Measurements from ENCODE around the gene PCLAF. TPM values are rescaled to one million over a fixed set of nuclear protein-coding genes. Genes with fewer than 3 reads are reported as not detected.

Gene PCLAF, protein sequence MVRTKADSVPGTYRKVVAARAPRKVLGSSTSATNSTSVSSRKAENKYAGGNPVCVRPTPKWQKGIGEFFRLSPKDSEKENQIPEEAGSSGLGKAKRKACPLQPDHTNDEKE
- 31.2 and 54.0 TPM in 2 replicates for total RNA-seq

DNA sequence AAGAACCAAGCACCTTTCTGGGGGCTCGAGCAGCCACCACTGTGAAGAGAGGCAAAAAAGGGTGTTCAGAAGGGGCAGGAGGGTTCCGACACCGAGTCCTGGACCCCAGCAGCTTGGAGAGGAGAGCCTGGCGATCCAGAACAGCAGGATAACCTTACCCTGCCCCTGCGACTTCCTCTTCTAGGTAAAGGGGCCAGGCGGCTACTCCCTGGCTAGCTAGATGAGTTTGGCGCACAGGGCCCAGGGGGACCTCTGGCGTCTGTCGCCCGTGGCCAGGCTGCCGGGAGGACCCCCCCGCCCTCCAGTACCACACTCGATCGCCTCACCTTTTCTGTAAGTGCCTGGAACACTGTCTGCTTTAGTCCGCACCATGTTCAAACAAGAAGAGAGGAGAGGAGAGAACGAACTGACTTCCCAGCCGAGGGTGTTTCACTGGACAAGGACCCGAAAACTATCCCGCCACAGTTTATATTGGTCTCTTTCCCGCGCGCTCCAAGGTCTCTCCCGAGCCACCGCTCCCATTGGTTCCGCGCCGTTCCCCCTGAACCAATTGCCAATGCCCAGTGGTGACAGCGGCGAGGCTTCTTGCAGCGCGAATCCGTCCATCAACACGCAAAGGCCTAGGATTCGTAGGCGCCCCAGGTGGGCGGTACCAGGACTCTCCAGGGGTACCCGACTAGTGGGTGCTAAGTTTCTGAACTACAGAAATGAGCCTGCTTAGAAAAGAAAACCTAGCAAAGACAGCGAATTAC lies at the start of gene PCLAF:
Gene PCLAF, minus strand, starts transcription at position 442 of the 752 bp plus-strand sequence. Its CDS starts 70 bp downstream, at position 372.

DNA sequence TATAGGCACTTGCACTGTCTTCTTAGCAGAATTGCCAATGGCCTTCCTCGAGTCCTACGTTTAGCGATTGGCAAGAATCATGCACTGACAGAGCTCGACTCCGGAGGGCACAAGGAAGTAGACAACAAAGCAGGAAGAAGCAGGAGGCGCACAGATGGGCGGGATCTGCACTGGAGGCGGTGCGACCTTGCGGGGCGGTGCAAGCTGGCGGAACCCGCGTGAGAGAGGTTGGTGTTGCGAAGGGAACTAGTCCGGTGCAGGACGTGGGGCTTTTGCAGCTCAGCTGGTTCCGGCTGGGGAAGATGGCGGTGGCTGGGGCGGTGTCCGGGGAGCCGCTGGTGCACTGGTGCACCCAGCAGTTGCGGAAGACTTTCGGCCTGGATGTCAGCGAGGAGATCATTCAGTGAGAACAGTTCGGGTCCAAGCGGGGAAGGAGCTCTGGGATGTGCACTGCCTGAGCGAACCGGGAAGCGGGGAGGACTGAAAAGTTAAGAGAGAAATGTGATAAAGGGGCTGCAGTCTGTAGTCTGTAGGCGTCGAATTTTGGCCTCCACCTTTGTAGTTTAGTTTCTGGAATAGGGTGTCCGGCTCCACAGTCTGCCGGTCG lies 6.4 kb upstream of the PCLAF start, which contains the start of gene TRIP4:
Gene TRIP4, plus strand, starts transcription at position 275 of the 607 bp plus-strand sequence. Its CDS starts 28 bp downstream, at position 303.

DNA sequence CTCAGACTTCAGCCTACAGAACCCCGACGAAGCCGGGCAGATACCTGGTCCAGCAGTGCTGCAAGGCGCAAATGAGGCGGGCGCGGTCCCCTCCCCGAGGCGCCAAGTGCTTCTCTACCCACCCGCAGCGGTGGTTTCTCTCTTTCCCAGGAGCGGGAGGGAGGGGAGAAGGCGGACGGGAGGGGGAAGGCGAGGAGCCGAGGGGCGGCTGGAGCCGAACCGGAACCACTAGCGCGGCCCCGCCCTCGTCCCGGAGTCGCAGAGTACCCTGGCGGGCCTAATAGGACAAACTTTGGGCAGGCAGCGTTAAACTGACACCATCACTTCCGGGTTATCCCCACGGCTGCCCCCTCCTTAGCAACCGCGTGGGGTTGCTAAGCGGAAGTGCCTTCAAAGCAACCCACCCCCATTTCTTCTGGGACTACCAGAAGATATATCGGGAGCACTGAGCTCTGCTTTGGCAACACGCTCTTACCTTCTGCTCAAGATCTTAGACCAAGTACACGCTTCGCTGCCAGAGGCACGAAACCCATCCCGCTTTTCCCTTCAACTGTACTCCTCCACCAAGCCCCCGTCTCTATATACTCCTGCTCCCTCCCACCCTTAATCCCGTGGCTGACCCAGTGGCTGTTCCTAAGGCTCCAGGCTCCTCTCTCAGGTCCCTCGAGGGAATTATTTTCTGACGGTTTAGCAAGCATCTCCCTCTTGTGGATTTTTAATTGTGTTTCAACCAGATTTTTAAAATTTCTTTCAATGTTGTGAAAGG lies 25.1 kb downstream of the PCLAF start, which contains the start of gene CSNK1G1:
Gene CSNK1G1, minus strand, starts transcription at position 230 of the 766 bp plus-strand sequence. CDS start 55,674 bp downstream, outside the sequence.

Other genes with a start within 250 kb of the PCLAF start
- gene SNX22, start 229.7 kb downstream of the PCLAF start, total RNA-seq: 0.05 and 0.35 TPM in 2 replicates
- 559 and 574 TPM in 2 replicates for gene PPIB, start 218.4 kb downstream of the PCLAF start, total RNA-seq
- gene CSNK1G1, start 25.3 kb downstream of the PCLAF start, total RNA-seq: 13.7 and 20.7 TPM in 2 replicates
- 5.9 and 7.8 TPM in 2 replicates for gene TRIP4, start 6.4 kb upstream of the PCLAF start, total RNA-seq
- 10.6 and 13.8 TPM in 2 replicates for gene ZNF609, start 79.1 kb upstream of the PCLAF start, total RNA-seq

All from airway epithelial cell (primary cell).